ENCODE results near the gene TMEM30A.

Gene TMEM30A

DNA sequence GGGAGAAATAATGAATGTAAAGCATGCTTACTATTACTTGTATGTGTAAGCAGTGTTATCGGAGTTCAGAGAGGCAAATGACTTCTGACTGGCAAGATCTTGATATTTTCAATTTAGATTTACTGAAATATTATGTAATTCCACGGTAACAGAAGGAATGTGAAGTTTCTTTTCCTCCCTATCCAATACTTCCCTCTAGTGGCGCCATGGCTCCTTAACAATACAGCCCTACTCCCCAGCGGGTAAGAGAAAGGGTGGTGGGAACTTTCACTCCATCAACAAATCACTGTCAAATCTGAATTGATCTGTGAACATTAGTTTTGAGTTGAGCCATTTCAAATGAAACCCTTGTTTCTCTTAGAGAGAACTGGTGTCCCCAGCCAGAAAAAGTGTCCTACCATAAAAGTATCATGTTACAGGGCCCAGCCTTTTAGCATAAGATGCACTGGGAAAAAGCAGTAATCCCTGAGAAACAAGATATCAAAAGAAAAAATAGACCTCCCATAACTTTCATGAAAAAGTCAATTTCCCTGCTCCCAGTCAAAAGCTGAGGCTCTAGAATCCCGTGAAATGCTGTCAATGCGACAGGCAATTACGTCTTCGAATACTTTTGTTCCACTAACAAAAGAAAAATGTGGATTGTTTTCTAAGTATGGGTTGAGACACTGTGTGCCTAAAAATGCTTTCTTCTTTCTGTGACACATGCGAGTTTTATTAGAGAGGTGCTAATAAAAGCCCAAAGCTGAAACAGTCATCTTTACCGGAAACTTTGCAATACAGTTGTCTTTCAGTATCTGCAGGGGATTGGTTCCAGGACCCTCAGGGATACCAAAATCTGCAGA, 53.9 kb downstream of the TMEM30A start:
- H3K9me3 Mint-ChIP-seq: no peaks in the 10 kb centered on the region
- no peak for ATAC-seq (ENCODE audit: low read depth)
- H3K27ac Mint-ChIP-seq: no peak overlapping the region
- no peaks in the 10 kb centered on the region for H3K36me3 Mint-ChIP-seq
- no peaks in the 10 kb centered on the region for H3K27me3 Mint-ChIP-seq
- DNase-seq (ENCODE audit: low spot score in 2 of 2): no peak
- H3K4me3 Mint-ChIP-seq: no peak overlapping the region
- no peaks in the 10 kb centered on the region for H3K4me1 Mint-ChIP-seq

DNA sequence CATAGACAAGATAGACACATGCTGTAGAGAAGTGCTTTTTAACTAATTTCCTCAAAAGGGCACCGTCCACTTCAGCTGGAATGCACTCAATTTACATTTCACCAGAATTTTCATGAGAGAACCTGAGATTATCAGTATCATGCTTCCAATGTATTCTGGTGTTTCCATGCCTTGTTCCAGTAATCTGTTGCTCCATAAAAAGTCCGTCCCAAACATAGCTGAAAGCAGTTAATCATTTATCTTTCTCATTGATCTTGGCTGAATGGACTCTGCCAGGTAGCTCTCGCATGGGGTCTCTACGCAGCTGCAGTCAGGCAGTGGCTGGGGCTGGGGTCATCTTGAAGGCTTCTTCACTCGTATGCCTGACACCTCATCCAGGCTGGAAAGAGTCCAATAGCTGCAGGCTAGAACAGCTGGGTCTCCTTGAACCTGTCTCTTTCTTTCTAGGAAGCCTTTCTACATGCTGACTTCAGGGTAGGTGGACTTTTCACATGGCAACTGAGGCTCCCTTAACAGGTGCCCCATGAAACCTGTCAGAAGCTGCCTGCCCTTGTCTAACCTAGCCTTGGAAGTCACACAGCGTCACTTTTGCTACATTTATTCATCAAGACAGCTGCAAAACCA, 60.2 kb downstream of the TMEM30A start:
- DNase-seq (ENCODE audit: low spot score in 2 of 2) (no peak), ATAC-seq (ENCODE audit: low read depth) (no peak)
- H3K4me1 Mint-ChIP-seq: no peaks in the 10 kb centered on the region
- no peaks in the 10 kb centered on the region for H3K36me3 Mint-ChIP-seq
- H3K4me3 Mint-ChIP-seq: no peak overlapping the region
- no peaks in the 10 kb centered on the region for H3K9me3 Mint-ChIP-seq
- peaks cover 14% of the 10 kb centered on the region for H3K27me3 Mint-ChIP-seq
- no peak overlapping the region for H3K27ac Mint-ChIP-seq

DNA sequence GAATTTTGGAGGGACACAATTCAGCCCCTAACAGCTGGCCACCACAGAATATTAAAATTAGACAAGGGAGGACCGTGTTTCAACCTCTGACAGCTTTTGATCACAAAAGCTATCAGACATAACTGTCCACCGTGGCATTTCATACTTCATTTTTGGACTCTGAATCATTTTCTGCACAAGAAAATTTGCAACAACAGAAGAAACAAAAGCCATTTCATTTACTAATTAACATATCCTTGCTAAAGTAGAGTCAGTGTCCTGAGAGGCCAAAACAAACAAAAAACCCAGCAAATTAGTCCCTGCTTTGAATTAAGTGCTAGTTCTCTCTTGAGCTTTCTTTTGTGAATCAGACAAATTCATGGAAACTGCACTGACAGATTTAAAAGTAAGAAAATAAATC, 61.2 kb downstream of the TMEM30A start:
- H3K27ac Mint-ChIP-seq: no peak overlapping the region
- no peak overlapping the region for H3K4me3 Mint-ChIP-seq
- no peaks in the 10 kb centered on the region for H3K36me3 Mint-ChIP-seq
- no peaks in the 10 kb centered on the region for H3K4me1 Mint-ChIP-seq
- no peak for ATAC-seq (ENCODE audit: low read depth)
- no peaks in the 10 kb centered on the region for H3K9me3 Mint-ChIP-seq
- no peak for DNase-seq (ENCODE audit: low spot score in 2 of 2)
- peaks cover 17% of the 10 kb centered on the region for H3K27me3 Mint-ChIP-seq

DNA sequence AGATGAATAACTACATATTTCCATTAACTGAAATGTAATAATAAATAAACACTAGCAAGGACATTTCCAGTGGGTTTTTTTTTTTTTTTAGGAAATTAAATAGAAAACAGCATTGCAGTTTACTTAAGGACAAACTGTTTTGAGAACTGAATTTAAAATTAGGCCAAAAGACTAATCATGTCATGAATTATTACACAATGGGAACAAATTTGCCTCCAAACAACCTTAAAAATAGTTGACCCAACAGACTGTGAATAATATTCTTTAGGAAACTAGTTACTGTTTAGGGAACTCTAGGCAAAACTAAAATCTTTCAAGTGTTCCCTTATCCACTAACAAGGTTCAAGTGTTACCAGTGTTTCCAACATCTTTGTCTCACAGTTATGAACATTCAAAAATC, 62.3 kb downstream of the TMEM30A start:
- H3K27me3 Mint-ChIP-seq: peaks cover 21% of the 10 kb centered on the region
- no peaks in the 10 kb centered on the region for H3K9me3 Mint-ChIP-seq
- no peak for DNase-seq (ENCODE audit: low spot score in 2 of 2)
- no peak overlapping the region for H3K27ac Mint-ChIP-seq
- no peaks in the 10 kb centered on the region for H3K36me3 Mint-ChIP-seq
- no peak for ATAC-seq (ENCODE audit: low read depth)
- H3K4me1 Mint-ChIP-seq: no peaks in the 10 kb centered on the region
- no peak overlapping the region for H3K4me3 Mint-ChIP-seq

DNA sequence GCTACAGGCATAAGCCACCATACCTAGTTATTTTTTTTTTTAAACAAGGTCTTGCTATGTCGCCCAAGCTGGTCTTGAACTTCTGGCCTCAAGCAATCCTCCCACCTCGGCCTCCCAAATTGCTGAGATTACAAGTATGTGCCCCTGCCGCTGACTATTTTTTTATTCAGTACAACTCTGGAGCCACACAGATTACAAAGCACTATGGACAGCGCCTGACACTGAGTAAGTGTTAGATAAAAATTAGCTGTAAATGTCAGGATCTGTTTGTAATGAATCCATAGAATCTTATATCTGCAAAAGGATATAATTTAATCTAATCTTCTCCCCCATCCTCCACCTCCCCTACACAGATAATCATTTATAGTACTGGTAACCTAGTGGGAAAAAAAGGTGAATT, 63.5 kb downstream of the TMEM30A start:
- no peak overlapping the region for H3K4me3 Mint-ChIP-seq
- H3K4me1 Mint-ChIP-seq: no peaks in the 10 kb centered on the region
- H3K27ac Mint-ChIP-seq: no peak overlapping the region
- no peaks in the 10 kb centered on the region for H3K36me3 Mint-ChIP-seq
- H3K9me3 Mint-ChIP-seq: no peaks in the 10 kb centered on the region
- DNase-seq (ENCODE audit: low spot score in 2 of 2): no peak
- H3K27me3 Mint-ChIP-seq: peaks cover 22% of the 10 kb centered on the region
- ATAC-seq (ENCODE audit: low read depth): no peak

DNA sequence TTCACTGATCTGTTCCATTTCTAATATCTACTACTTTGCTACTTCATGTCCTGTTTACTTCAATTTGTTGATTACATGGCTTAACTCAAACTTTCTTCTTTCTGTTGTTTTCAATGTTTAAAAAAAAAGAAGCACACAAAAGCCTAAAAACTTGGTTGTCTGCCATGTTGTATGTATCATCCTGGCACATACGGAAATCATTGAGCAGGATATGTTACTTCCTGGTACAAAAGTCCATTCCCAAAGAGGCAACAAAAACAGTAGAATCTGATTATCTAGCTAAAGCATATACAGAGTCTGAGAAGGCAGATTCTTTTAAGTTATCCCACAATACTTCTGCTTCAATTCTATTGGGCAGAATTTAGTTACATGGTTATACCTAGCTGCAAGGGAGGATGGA, 64.2 kb downstream of the TMEM30A start:
- H3K27ac Mint-ChIP-seq: no peak overlapping the region
- H3K9me3 Mint-ChIP-seq: no peaks in the 10 kb centered on the region
- ATAC-seq (ENCODE audit: low read depth): no peak
- no peaks in the 10 kb centered on the region for H3K4me1 Mint-ChIP-seq
- H3K4me3 Mint-ChIP-seq: no peak overlapping the region
- H3K36me3 Mint-ChIP-seq: no peaks in the 10 kb centered on the region
- peaks cover 22% of the 10 kb centered on the region for H3K27me3 Mint-ChIP-seq
- DNase-seq (ENCODE audit: low spot score in 2 of 2): no peak

DNA sequence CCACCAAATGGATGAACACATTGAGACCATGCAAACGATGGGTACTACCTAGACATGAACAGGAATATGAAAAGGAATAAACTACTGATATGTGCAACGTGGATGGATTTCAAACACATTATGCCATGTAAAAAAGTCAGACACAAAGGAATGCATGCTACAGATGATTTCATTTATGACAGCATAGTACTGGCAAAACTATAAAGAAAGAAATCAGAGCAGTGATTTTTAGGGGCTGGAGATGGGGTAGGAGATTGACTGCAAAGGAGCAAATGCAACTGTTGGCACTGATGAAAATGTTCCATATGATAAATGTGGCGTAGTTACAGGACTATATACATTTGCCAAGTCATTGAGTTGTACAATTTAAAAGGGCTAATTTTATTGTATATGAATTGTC, 65.3 kb downstream of the TMEM30A start:
- Mint-ChIP-seq H3K9me3 (no peaks in the 10 kb centered on the region), H3K4me3 (no peak overlapping the region), H3K4me1 (no peaks in the 10 kb centered on the region), H3K27ac (no peak overlapping the region), H3K27me3 (peaks cover 19% of the 10 kb centered on the region), H3K36me3 (no peaks in the 10 kb centered on the region)
- ATAC-seq (ENCODE audit: low read depth) (no peak), DNase-seq (ENCODE audit: low spot score in 2 of 2) (no peak)

DNA sequence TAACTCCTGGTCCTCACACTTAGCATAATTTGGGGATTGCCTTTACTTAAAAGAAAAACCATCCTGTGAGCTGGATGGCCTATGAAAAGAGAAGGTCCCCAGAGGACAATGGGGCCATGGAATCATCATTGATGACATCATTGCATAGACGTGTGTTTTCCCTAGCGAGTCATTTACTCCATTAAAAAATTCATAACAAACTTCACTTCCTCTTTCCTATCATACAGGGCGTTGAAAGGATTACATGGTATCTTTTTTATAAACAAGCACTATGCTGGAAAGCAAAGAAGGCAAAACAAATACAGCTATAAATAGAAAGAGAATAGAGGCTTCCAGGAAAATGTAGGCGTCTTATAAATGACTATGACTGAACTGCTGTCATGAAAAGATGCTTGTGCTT, 67.4 kb downstream of the TMEM30A start:
- no peak for DNase-seq (ENCODE audit: low spot score in 2 of 2)
- Mint-ChIP-seq H3K27me3 (peaks cover 15% of the 10 kb centered on the region), H3K27ac (no peak overlapping the region), H3K4me3 (no peak overlapping the region), H3K4me1 (no peaks in the 10 kb centered on the region), H3K9me3 (no peaks in the 10 kb centered on the region), H3K36me3 (no peaks in the 10 kb centered on the region)
- no peak for ATAC-seq (ENCODE audit: low read depth)

DNA sequence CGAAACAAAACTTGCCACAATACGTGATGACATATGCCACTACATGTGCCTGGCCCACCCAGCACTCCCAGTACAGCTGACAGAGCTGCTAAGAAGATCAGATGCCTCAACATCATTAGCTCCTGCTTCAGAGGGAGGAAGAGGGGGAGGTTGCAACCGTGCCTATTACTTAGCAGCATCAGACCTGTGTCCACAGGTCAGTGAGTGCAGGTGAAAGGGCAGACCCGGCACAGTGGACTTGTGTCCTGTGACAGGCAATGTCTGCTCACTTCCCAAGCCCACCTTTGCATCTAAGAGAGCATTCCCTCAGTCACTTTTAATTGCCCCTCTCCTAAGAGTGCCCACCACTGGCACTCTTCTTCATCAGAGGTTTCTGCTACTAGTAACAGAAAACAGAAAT, 69.3 kb downstream of the TMEM30A start:
- Mint-ChIP-seq H3K27me3 (peaks cover 19% of the 10 kb centered on the region), H3K27ac (no peak overlapping the region), H3K4me1 (no peaks in the 10 kb centered on the region), H3K4me3 (no peak overlapping the region), H3K9me3 (no peaks in the 10 kb centered on the region), H3K36me3 (no peaks in the 10 kb centered on the region)
- DNase-seq (ENCODE audit: low spot score in 2 of 2) (no peak), ATAC-seq (ENCODE audit: low read depth) (no peak)

DNA sequence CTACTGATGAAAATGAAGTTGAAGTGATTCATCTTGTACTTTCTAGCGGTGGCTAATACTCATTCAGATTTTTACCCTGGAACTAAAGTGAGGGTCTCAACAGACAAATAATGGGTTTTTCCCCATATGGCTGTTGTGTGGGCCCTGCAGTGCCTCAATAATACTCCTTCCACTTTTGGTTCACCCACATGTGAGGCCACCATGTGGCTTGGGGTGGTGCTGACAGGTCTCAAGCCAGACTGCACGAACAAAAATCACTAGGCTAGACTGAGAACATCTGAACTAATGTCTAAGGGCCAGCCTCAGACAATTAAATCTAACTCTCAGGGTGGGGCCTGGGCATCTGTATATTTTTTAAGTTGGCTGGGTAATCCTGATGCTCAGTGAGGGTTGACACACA, 70.9 kb downstream of the TMEM30A start:
- Mint-ChIP-seq H3K27me3 (peaks cover 21% of the 10 kb centered on the region), H3K4me3 (no peak overlapping the region), H3K36me3 (no peaks in the 10 kb centered on the region), H3K9me3 (no peaks in the 10 kb centered on the region), H3K4me1 (peaks cover 4% of the 10 kb centered on the region), H3K27ac (no peak overlapping the region)
- DNase-seq (ENCODE audit: low spot score in 2 of 2) (no peak), ATAC-seq (ENCODE audit: low read depth) (no peak)

DNA sequence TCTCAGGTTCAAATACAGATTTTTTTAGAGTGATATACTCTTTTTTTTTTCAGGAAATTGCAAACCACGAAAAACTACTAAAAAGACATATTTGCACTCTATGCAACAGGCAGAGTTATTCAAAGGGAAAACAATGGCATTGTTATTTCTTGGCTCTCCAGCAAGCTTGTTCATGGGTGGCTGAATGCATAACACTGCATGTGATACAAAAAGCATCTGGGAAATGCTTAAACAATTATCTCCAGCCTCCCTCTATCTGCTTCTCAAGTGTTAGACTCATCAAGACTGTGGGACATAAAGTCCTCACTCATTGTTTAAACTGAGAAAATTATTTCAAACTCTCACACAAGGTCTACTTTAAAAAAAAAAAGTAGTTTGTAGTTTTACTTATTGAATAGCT, 71.5 kb downstream of the TMEM30A start:
- Mint-ChIP-seq H3K4me1 (peaks cover 9% of the 10 kb centered on the region), H3K27me3 (peaks cover 23% of the 10 kb centered on the region), H3K9me3 (no peaks in the 10 kb centered on the region), H3K27ac (no peak overlapping the region), H3K4me3 (no peak overlapping the region), H3K36me3 (no peaks in the 10 kb centered on the region)
- ATAC-seq (ENCODE audit: low read depth) (no peak), DNase-seq (ENCODE audit: low spot score in 2 of 2) (no peak)

DNA sequence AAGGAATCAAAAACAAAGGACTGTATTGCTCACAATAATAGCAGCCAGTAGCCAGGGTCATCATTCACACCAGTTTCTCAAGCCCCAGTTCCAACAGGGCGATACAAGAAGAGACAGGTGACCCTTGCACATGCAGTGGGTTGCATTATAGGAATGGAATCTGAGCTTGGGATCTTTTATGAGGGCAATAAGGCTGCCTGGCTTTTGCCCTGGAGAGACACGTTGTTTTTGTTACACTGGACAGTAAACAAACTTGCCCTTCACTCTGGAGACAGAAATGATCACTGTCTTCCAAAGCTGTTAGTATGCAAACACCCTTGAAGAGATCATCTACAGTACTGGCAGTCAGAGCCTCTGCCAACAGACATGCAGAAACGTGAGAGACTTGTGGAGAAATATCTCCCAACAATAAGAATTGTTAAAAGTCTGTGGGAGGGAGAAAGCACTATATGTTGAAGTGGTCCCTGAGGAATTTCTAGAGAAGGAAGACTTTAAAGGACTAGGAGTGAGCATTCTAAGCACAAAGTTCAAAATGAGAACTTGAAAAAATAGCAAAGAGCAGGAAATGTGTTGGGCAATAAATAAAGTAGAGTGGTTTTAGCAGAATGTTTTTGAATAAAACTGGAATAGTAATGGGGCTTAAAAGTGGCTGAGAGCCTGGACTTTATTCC, 72.5 kb downstream of the TMEM30A start:
- Mint-ChIP-seq H3K9me3 (no peaks in the 10 kb centered on the region), H3K27ac (no peak overlapping the region), H3K4me3 (no peak overlapping the region), H3K4me1 (peaks cover 19% of the 10 kb centered on the region), H3K27me3 (peaks cover 28% of the 10 kb centered on the region), H3K36me3 (no peaks in the 10 kb centered on the region)
- no peak for ATAC-seq (ENCODE audit: low read depth)
- no peak for DNase-seq (ENCODE audit: low spot score in 2 of 2)

DNA sequence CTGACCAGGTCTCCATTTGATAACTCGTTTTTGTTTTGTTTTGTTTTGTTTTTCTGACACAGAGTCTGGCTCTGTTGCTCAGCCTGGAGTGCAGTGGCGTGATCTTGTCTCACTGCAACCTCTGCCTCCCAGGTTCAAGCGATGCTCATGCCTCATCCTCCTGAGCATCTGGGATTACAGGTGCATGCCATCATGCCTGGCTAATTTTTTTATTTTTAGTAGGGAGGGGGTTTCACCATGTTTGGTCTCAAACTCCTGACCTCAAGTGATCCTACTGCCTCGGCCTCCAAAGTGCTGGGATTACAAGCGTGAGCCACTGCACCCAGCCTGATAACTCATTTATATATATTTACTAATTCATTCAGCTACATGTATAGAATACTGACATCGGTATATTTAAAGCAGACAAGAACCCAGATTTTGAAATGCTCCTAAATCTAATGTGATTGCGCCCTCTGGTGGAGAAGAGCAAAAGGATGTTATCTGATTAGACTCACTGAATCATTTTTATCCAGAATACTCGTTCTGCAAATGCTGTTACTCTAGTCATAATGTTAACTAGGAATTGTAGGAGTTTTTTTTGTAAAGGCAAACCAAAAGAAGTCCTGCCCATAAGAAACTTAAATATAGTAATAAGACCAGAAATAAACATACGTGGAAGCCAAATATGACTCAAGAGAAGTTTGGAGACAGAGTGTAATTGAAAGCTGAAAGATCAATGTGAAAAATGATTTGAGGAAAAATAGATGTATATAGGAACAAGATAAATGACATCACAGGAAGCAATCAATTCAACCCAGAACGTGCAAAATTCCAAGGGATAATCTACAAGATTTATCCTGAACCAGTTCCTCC, 73.5 kb downstream of the TMEM30A start:
- Mint-ChIP-seq H3K9me3 (no peaks in the 10 kb centered on the region), H3K36me3 (no peaks in the 10 kb centered on the region), H3K4me3 (no peak overlapping the region), H3K27ac (no peak overlapping the region), H3K4me1 (peaks cover 26% of the 10 kb centered on the region), H3K27me3 (peaks cover 28% of the 10 kb centered on the region)
- ATAC-seq (ENCODE audit: low read depth): no peak
- peak in 1 of 2 donors; percentile 61 for DNase-seq (ENCODE audit: low spot score in 2 of 2)

Data from memory B cell (primary cell).